Liver (tissue), 3 donors: ENCODE results near the gene GPR65.

Experiments
- EGR1 ChIP-seq, 2 donors: IDR thresholded peaks; 2 replicates each; pipeline ENCODE4 v1.6.1; 2016 to 2018; ENCODE audit warnings: antibody characterized with exemption in 2 of 2, low read depth in 2 of 2
- TAF1 ChIP-seq: conservative IDR thresholded peaks from 2 replicates; pipeline ENCODE4 v1.6.1; 2016; ENCODE audit warnings: antibody characterized with exemption, mild to moderate bottlenecking
- TF ChIP-seq, protein P1 (sequence below): fragments of 150-350 bp; IDR thresholded peaks from 2 replicates; pipeline ENCODE4 v1.5.1; 2017; ENCODE audit warnings: improper control_type of control experiment, low read depth, low read length; ENCODE audit not compliant: missing input control
- donor health status: healthy.
- donor health status: healthy.

DNA sequence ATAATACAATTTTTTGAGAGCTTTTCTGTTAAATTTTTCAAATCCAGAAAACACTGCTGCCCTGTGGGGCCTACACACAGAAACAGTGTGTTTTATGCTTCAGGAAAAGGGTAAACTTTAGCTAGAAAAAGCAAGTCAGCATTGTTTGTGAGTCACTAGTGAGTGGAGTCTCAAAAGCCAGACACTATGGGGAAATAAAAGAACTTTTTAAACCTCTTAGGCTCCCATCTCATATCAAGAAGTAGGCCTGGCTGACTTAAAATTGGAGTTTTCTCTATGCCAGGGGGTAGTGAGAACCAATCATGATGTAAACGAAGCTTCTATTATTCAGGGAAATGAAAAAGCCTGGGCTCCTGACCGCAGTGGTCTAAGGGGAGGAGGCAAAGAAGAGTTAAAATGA lies 12.6 kb downstream of the GPR65 start:
- TF ChIP-seq, protein P1, sequence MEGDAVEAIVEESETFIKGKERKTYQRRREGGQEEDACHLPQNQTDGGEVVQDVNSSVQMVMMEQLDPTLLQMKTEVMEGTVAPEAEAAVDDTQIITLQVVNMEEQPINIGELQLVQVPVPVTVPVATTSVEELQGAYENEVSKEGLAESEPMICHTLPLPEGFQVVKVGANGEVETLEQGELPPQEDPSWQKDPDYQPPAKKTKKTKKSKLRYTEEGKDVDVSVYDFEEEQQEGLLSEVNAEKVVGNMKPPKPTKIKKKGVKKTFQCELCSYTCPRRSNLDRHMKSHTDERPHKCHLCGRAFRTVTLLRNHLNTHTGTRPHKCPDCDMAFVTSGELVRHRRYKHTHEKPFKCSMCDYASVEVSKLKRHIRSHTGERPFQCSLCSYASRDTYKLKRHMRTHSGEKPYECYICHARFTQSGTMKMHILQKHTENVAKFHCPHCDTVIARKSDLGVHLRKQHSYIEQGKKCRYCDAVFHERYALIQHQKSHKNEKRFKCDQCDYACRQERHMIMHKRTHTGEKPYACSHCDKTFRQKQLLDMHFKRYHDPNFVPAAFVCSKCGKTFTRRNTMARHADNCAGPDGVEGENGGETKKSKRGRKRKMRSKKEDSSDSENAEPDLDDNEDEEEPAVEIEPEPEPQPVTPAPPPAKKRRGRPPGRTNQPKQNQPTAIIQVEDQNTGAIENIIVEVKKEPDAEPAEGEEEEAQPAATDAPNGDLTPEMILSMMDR: no peak
- TF ChIP-seq TAF1 (no peak), EGR1 (IDR thresholded peaks at IDR 0.05; ENCODE audit: low read depth in 2 of 2) (no peak)
